HG03575 (cell line): ENCODE measurements around the gene STARD13.

Experiments used
- ATAC-seq: cut with Tn5 transposase; IDR thresholded peaks from one replicate; pipeline ENCODE4 v1.9.1; 2021; ENCODE audit not compliant: unreplicated experiment, insufficient number of reproducible peaks, low FRiP score; ENCODE audit errors: extremely low read depth

The STARD13 gene

GRCh38 chr13:33312150-33312860 is 26.8 kb upstream of the STARD13 start:
- ATAC-seq: no peak

- no peak for ATAC-seq
Measured at GRCh38 chr13:33311040-33311439, 25.5 kb upstream of the STARD13 start.

- no peak for ATAC-seq
Measured at GRCh38 chr13:33310245-33311038, 24.9 kb upstream of the STARD13 start.

- ATAC-seq: no peak
Measured at GRCh38 chr13:33308863-33309262, 23.3 kb upstream of the STARD13 start.

- no peak for ATAC-seq
Measured at GRCh38 chr13:33307843-33308242, 22.3 kb upstream of the STARD13 start.

GRCh38 chr13:33303855-33304597 is 18.5 kb upstream of the STARD13 start:
- ATAC-seq: no peak

- ATAC-seq: no peak
Measured at GRCh38 chr13:33299626-33300025, 14.1 kb upstream of the STARD13 start.

- ATAC-seq: no peak
Measured at GRCh38 chr13:33296793-33297425, 11.4 kb upstream of the STARD13 start.

GRCh38 chr13:33292712-33293111 is 7.2 kb upstream of the STARD13 start:
- no peak for ATAC-seq

- ATAC-seq: no peak
Measured at GRCh38 chr13:33290421-33290965, 4.9 kb upstream of the STARD13 start.

GRCh38 chr13:33289966-33290365 is 4.4 kb upstream of the STARD13 start:
- no peak for ATAC-seq

GRCh38 chr13:33287142-33287882 is 1.8 kb upstream of the STARD13 start:
- no peak for ATAC-seq

GRCh38 chr13:33286128-33286527 is 573 bp upstream of the STARD13 start:
- ATAC-seq: no peak

GRCh38 chr13:33284916-33285315 is 639 bp downstream of the STARD13 start:
- no peak for ATAC-seq

GRCh38 chr13:33284031-33284430 is 1.5 kb downstream of the STARD13 start:
- ATAC-seq: no peak

- no peak for ATAC-seq
Measured at GRCh38 chr13:33283195-33283911, 2.2 kb downstream of the STARD13 start.

- ATAC-seq: no peak
Measured at GRCh38 chr13:33281951-33282595, 3.5 kb downstream of the STARD13 start.
